ENCODE data around the gene OR4A16.

OR4A16 gene

GRCh38 chr11:55357560-55358184 lies 14.7 kb downstream of the OR4A16 start:
- H3K79me2 ChIP-seq (ENCODE audit: control insufficient read depth, low read length) = no peaks in the 10 kb centered on the region
- no peaks in the 10 kb centered on the region for H3K36me3 ChIP-seq (ENCODE audit: control insufficient read depth, low read length)
- TF ChIP-seq CTCF (IDR thresholded peaks at IDR 0.05; ENCODE audit: low read depth, low read length, poor library complexity, severe bottlenecking) (peak; percentile 47), EZH2phosphoT487 (IDR thresholded peaks at IDR 0.05; ENCODE audit: borderline replicate concordance, low read length) (no peak)
- no peak overlapping the region for H3K27ac ChIP-seq (ENCODE audit: low read depth, low read length)
- H3F3A ChIP-seq (ENCODE audit: control insufficient read depth, insufficient read depth) = no peaks in the 10 kb centered on the region
- no peaks in the 10 kb centered on the region for H3K4me1 ChIP-seq (ENCODE audit: control insufficient read depth, low read length)
- no peak overlapping the region for H3K4me3 ChIP-seq (ENCODE audit: low read length)
- H4K20me1 ChIP-seq (ENCODE audit: control insufficient read depth, insufficient read depth, low read depth, low read length) = no peaks in the 10 kb centered on the region
- H3K9me2 ChIP-seq (replicated peaks; ENCODE audit: control insufficient read depth, low read length) = no peaks in the 10 kb centered on the region
- H3K4me2 ChIP-seq (ENCODE audit: low read length) = no peak overlapping the region
- H3K27me3 ChIP-seq (ENCODE audit: control insufficient read depth, low read length) = no peaks in the 10 kb centered on the region
- H3K9me3 ChIP-seq (ENCODE audit: control insufficient read depth, insufficient read depth, low read length) = no peaks in the 10 kb centered on the region

GRCh38 chr11:55367674-55368073 lies 24.7 kb downstream of the OR4A16 start, which contains the start of gene OR4A15:
OR4A15 (plus strand) TSS chr11:55367974; CDS start chr11:55367974, 0 bp downstream.
- Histone ChIP-seq H3K36me3 (ENCODE audit: control insufficient read depth, low read length) (no peaks in the 10 kb centered on the region), H4K20me1 (ENCODE audit: control insufficient read depth, insufficient read depth, low read depth, low read length) (no peaks in the 10 kb centered on the region), H3K9me3 (ENCODE audit: control insufficient read depth, insufficient read depth, low read length) (no peaks in the 10 kb centered on the region)

More at GRCh38 chr11:55367674-55368073, 24.7 kb downstream of the OR4A16 start, which contains the start of gene OR4A15:
- TF ChIP-seq EZH2phosphoT487 (IDR thresholded peaks at IDR 0.05; ENCODE audit: borderline replicate concordance, low read length) = no peak
- no peak for TF ChIP-seq CTCF (IDR thresholded peaks at IDR 0.05; ENCODE audit: low read depth, low read length, poor library complexity, severe bottlenecking)
- no peaks in the 10 kb centered on the region for H3K79me2 ChIP-seq (ENCODE audit: control insufficient read depth, low read length)
- no peaks in the 10 kb centered on the region for H3F3A ChIP-seq (ENCODE audit: control insufficient read depth, insufficient read depth)
- H3K4me3 ChIP-seq (ENCODE audit: low read length) = no peak within 1 kb of the TSS
- no peaks in the 10 kb centered on the region for H3K9me2 ChIP-seq (replicated peaks; ENCODE audit: control insufficient read depth, low read length)
- no peak within 1 kb of the TSS for H3K27ac ChIP-seq (ENCODE audit: low read depth, low read length)
- no peak within 1 kb of the TSS for H3K4me2 ChIP-seq (ENCODE audit: low read length)
- H3K27me3 ChIP-seq (ENCODE audit: control insufficient read depth, low read length) = no peaks in the 10 kb centered on the region
- H3K4me1 ChIP-seq (ENCODE audit: control insufficient read depth, low read length) = no peaks in the 10 kb centered on the region

Data from DOHH2 (cell line).